OCI-LY3 (cell line): ENCODE data around the gene VPS25.
"Not testable (repeated sequence)": the region's sequence is repeated elsewhere in the genome, so short reads cannot be mapped to it uniquely, and the experiment has no call there.

Source experiments
- CTCF ChIP-seq: fragments of 200-600, 300-600 bp; sonication (generic); IDR thresholded peaks from 2 replicates; pipeline ENCODE4 v1.5.1; 2014; ENCODE audit warnings: antibody characterized with exemption, low read length, low read depth
- EZH2phosphoT487 ChIP-seq: fragments of 200-600 bp; shearing (Covaris generic); IDR thresholded peaks from 2 replicates; pipeline ENCODE4 v1.6.1; 2018; ENCODE audit warnings: antibody characterized with exemption, mixed run types, low read depth

- not testable (repeated sequence) for TF ChIP-seq CTCF, EZH2phosphoT487
Measured at GRCh38 chr17:42769964-42770363, 3.3 kb upstream of the VPS25 start.
